HEK293 (cell line): ENCODE data around the gene BAZ1A.

ENCODE experiments used
- CTCF ChIA-PET: fragments of 350-600 bp; formaldehyde crosslinking; extraction: SDS; loops from one replicate; lab custom pipeline; 2021; ENCODE audit warnings: antibody characterized with exemption; lab: Yijun Ruan, JAX
- POLR2A ChIA-PET: fragments of 300-600 bp; formaldehyde crosslinking; extraction: SDS; loops from one replicate; lab custom pipeline; 2020; ENCODE audit warnings: antibody characterized with exemption, inconsistent platforms; lab: Yijun Ruan, JAX
- H3K27ac ChIP-seq: fragments of 200-500 bp; sonication (Bioruptor generic); 2 replicates; pipeline ENCODE4 v1.5.1; 2014; ENCODE audit warnings: low read depth, low read length, control low read depth, inconsistent platforms; ENCODE audit errors: extremely low read depth
- H3K36me3 ChIP-seq, 2 experiments: fragments of 200-500 bp in 1 of 2; sonication (Bioruptor generic) in 1 of 2; 1 replicate in 1 of 2; 2 replicates in 1 of 2; pipeline ENCODE4 v1.5.1; 2014 to 2017; ENCODE audit warnings: inconsistent platforms in 2 of 2, low read length in 2 of 2; ENCODE audit not compliant: control insufficient read depth in 2 of 2, insufficient read depth in 1 of 2
- H3K4me1 ChIP-seq: fragments of 200-500 bp; sonication (Bioruptor generic); 2 replicates; pipeline ENCODE4 v1.5.1; 2014; ENCODE audit warnings: mild to moderate bottlenecking, low read length, inconsistent platforms; ENCODE audit not compliant: control insufficient read depth, insufficient read depth
- H3K4me3 ChIP-seq: 2 replicates; pipeline ENCODE4 v1.5.1; 2011; ENCODE audit warnings: low read depth, mild to moderate bottlenecking, control low read depth, low read length, moderate library complexity
- H3K9me3 ChIP-seq: fragments of 200-500 bp; sonication (Bioruptor generic); 2 replicates; pipeline ENCODE4 v1.5.1; 2014; ENCODE audit warnings: low read depth, low read length, inconsistent platforms; ENCODE audit not compliant: control insufficient read depth, insufficient read depth
- BCL6B ChIP-seq: fragments of 450-650 bp; formaldehyde crosslinking; IDR thresholded peaks from 2 replicates; pipeline ENCODE4 v1.5.1; 2017; ENCODE audit warnings: missing biosample characterization, missing genetic modification characterization
- GLIS2 ChIP-seq: fragments of 450-650 bp; formaldehyde crosslinking; IDR thresholded peaks from 2 replicates; pipeline ENCODE4 v1.5.1; 2016; ENCODE audit warnings: missing biosample characterization, missing genetic modification characterization
- HOXC10 ChIP-seq: sonication (generic); formaldehyde crosslinking; IDR thresholded peaks from 2 replicates; pipeline ENCODE4 v1.8.1; 2023; ENCODE audit warnings: mild to moderate bottlenecking, missing genetic modification reagents
- HOXD13 ChIP-seq: sonication (generic); formaldehyde crosslinking; IDR thresholded peaks from 2 replicates; pipeline ENCODE4 v1.8.0; 2022; ENCODE audit warnings: missing genetic modification reagents, borderline replicate concordance
- KLF10 ChIP-seq: fragments of 450-650 bp; IDR thresholded peaks from 2 replicates; pipeline ENCODE4 v1.5.1; 2018; ENCODE audit warnings: missing biosample characterization, mild to moderate bottlenecking, missing genetic modification characterization
- MEIS1 ChIP-seq: sonication (generic); formaldehyde crosslinking; IDR thresholded peaks from 2 replicates; pipeline ENCODE4 v1.8.1; 2022; ENCODE audit warnings: missing genetic modification reagents, mild to moderate bottlenecking, borderline replicate concordance
- SCRT1 ChIP-seq: fragments of 450-650 bp; formaldehyde crosslinking; IDR thresholded peaks from 2 replicates; pipeline ENCODE4 v1.5.1; 2016; ENCODE audit warnings: missing biosample characterization, missing genetic modification characterization, borderline replicate concordance
- ZBTB20 ChIP-seq: fragments of 450-650 bp; formaldehyde crosslinking; IDR thresholded peaks from 2 replicates; pipeline ENCODE4 v1.5.1; 2016; ENCODE audit warnings: missing biosample characterization, missing genetic modification characterization
- ZBTB21 ChIP-seq: fragments of 450-650 bp; formaldehyde crosslinking; IDR thresholded peaks from 2 replicates; pipeline ENCODE4 v1.5.1; 2017; ENCODE audit warnings: missing biosample characterization, missing genetic modification characterization
- ZBTB26 ChIP-seq: fragments of 450-650 bp; formaldehyde crosslinking; optimal IDR thresholded peaks from 2 replicates; pipeline ENCODE3; 2016; ENCODE audit warnings: missing biosample characterization, mild to moderate bottlenecking, missing genetic modification characterization
- ZBTB49 ChIP-seq: fragments of 450-650 bp; formaldehyde crosslinking; IDR thresholded peaks from 2 replicates; pipeline ENCODE4 v1.5.1; 2016; ENCODE audit warnings: missing biosample characterization, missing genetic modification characterization, low read depth
- ZBTB7A ChIP-seq: fragments of 450-650 bp; formaldehyde crosslinking; IDR thresholded peaks from 2 replicates; pipeline ENCODE4 v1.5.1; 2016; ENCODE audit warnings: low read depth, missing biosample characterization, missing genetic modification characterization
- ZBTB8A ChIP-seq: fragments of 450-650 bp; formaldehyde crosslinking; IDR thresholded peaks from 2 replicates; pipeline ENCODE4 v1.5.1; 2016; ENCODE audit warnings: missing biosample characterization, missing genetic modification characterization
- ZFHX2 ChIP-seq: fragments of 450-650 bp; formaldehyde crosslinking; conservative IDR thresholded peaks from 2 replicates; pipeline ENCODE4 v1.5.1; 2016; ENCODE audit warnings: missing biosample characterization, missing genetic modification characterization
- ZIC2 ChIP-seq: fragments of 450-650 bp; formaldehyde crosslinking; IDR thresholded peaks from 2 replicates; pipeline ENCODE4 v1.5.1; 2016; ENCODE audit warnings: missing biosample characterization, missing genetic modification characterization
- ZNF140 ChIP-seq: fragments of 450-650 bp; formaldehyde crosslinking; IDR thresholded peaks from 2 replicates; pipeline ENCODE4 v1.5.1; 2016; ENCODE audit warnings: missing biosample characterization, missing genetic modification characterization
- ZNF157 ChIP-seq: fragments of 450-650 bp; formaldehyde crosslinking; IDR thresholded peaks from 2 replicates; pipeline ENCODE4 v1.5.1; 2016; ENCODE audit warnings: missing biosample characterization, missing genetic modification characterization
- ZNF174 ChIP-seq: fragments of 450-650 bp; formaldehyde crosslinking; IDR thresholded peaks from 2 replicates; pipeline ENCODE4 v1.5.0; 2017; ENCODE audit warnings: missing biosample characterization, mild to moderate bottlenecking, missing genetic modification characterization
- ZNF175 ChIP-seq: fragments of 450-650 bp; formaldehyde crosslinking; IDR thresholded peaks from 2 replicates; pipeline ENCODE4 v1.5.1; 2016; ENCODE audit warnings: missing biosample characterization, missing genetic modification characterization
- ZNF23 ChIP-seq: fragments of 450-650 bp; formaldehyde crosslinking; IDR thresholded peaks from 2 replicates; pipeline ENCODE4 v1.5.1; 2016; ENCODE audit warnings: missing biosample characterization, missing genetic modification characterization, borderline replicate concordance
- ZNF391 ChIP-seq: fragments of 450-650 bp; formaldehyde crosslinking; IDR thresholded peaks from 2 replicates; pipeline ENCODE4 v1.5.1; 2016; ENCODE audit warnings: low read depth, missing biosample characterization, missing genetic modification characterization, borderline replicate concordance
- ZNF404 ChIP-seq: fragments of 450-650 bp; formaldehyde crosslinking; IDR thresholded peaks from 2 replicates; pipeline ENCODE4 v1.5.1; 2017; ENCODE audit warnings: missing biosample characterization, missing genetic modification characterization
- ZNF510 ChIP-seq: fragments of 450-650 bp; formaldehyde crosslinking; IDR thresholded peaks from 2 replicates; pipeline ENCODE4 v1.5.1; 2018; ENCODE audit warnings: mild to moderate bottlenecking, missing genetic modification characterization, missing biosample characterization; ENCODE audit not compliant: insufficient replicate concordance
- ZNF548 ChIP-seq: fragments of 450-650 bp; formaldehyde crosslinking; IDR thresholded peaks from 2 replicates; pipeline ENCODE4 v1.5.1; 2016; ENCODE audit warnings: missing biosample characterization, missing genetic modification characterization
- ZNF560 ChIP-seq: fragments of 450-650 bp; formaldehyde crosslinking; IDR thresholded peaks from 2 replicates; pipeline ENCODE4 v1.5.1; 2017; ENCODE audit warnings: missing biosample characterization, missing genetic modification characterization, borderline replicate concordance
- ZNF596 ChIP-seq: fragments of 450-650 bp; IDR thresholded peaks from 2 replicates; pipeline ENCODE4 v1.5.0; 2018; ENCODE audit warnings: missing biosample characterization, mild to moderate bottlenecking, missing genetic modification characterization, moderate library complexity
- ZNF624 ChIP-seq: fragments of 450-650 bp; formaldehyde crosslinking; IDR thresholded peaks from 2 replicates; pipeline ENCODE4 v1.5.1; 2017; ENCODE audit warnings: missing biosample characterization, missing genetic modification characterization
- ZNF629 ChIP-seq: fragments of 450-650 bp; formaldehyde crosslinking; IDR thresholded peaks from 2 replicates; pipeline ENCODE4 v1.5.1; 2017; ENCODE audit warnings: missing biosample characterization, missing genetic modification characterization
- ZSCAN23 ChIP-seq: fragments of 450-650 bp; formaldehyde crosslinking; IDR thresholded peaks from 2 replicates; pipeline ENCODE4 v1.5.1; 2016; ENCODE audit warnings: missing biosample characterization, missing genetic modification characterization
- ZSCAN5A ChIP-seq: fragments of 450-650 bp; formaldehyde crosslinking; IDR thresholded peaks from 2 replicates; pipeline ENCODE4 v1.5.1; 2016; ENCODE audit warnings: missing biosample characterization, missing genetic modification characterization
- ZXDB ChIP-seq: fragments of 450-650 bp; formaldehyde crosslinking; IDR thresholded peaks from 2 replicates; pipeline ENCODE4 v1.5.1; 2016; ENCODE audit warnings: missing biosample characterization, missing genetic modification characterization

Gene BAZ1A

GRCh38 chr14:34775922-34776321, 99.2 kb downstream of the BAZ1A start (continued):
- TF ChIP-seq ZSCAN5A (no peak), ZNF157 (tag by site-specific recombination) (no peak), MEIS1 (CRISPR knock-in tag) (no peak), ZNF175 (no peak), ZBTB7A (tag by site-specific recombination) (no peak), ZNF174 (tag by site-specific recombination) (no peak), ZNF404 (tag by site-specific recombination) (no peak), ZNF560 (tag by site-specific recombination) (no peak), HOXD13 (CRISPR knock-in tag) (no peak), ZIC2 (no peak), ZFHX2 (no peak), GLIS2 (tag by site-specific recombination) (no peak), ZNF140 (no peak), ZXDB (tag by site-specific recombination) (no peak)

GRCh38 chr14:34775342-34775741, 99.8 kb downstream of the BAZ1A start:
- peaks cover 64 to 69% of the 10 kb centered on the region in 2 experiments for H3K36me3 ChIP-seq
- TF ChIP-seq ZNF629 (tag by site-specific recombination) = no peak
- TF ChIP-seq ZSCAN23 (tag by site-specific recombination) = no peak
- TF ChIP-seq BCL6B (tag by site-specific recombination) = no peak
- TF ChIP-seq ZNF624 (tag by site-specific recombination) = no peak
- TF ChIP-seq KLF10 (tag by site-specific recombination) = no peak
- TF ChIP-seq ZNF391 = no peak
- TF ChIP-seq ZBTB20 = no peak
- TF ChIP-seq HOXC10 (CRISPR knock-in tag) = no peak
- TF ChIP-seq SCRT1 = no peak
- no peak for TF ChIP-seq ZNF23 (tag by site-specific recombination)
- TF ChIP-seq ZBTB49 (tag by site-specific recombination) = no peak
- no peak for TF ChIP-seq ZNF596
- TF ChIP-seq ZNF510 = no peak
- TF ChIP-seq ZNF157 (tag by site-specific recombination) = no peak
- no peak for TF ChIP-seq ZNF548
- TF ChIP-seq ZBTB26 = no peak
- no peak for TF ChIP-seq ZBTB8A (tag by site-specific recombination)
- TF ChIP-seq ZBTB21 (tag by site-specific recombination) = no peak
- ChIA-PET POLR2A (no interaction called here), CTCF (interaction anchor here (0.6 kb wide), 1 partner anchor 458 kb away, joined by 3 read pairs; no protein-coding TSS in a partner anchor)
- H3K4me1 ChIP-seq = no peaks in the 10 kb centered on the region
- H3K9me3 ChIP-seq = no peaks in the 10 kb centered on the region
- no peak overlapping the region for H3K4me3 ChIP-seq
- H3K27ac ChIP-seq = no peak overlapping the region
